WTC11 (cell line): ENCODE measurements around the gene TRIM59. TPM values are rescaled to one million over a fixed set of nuclear protein-coding genes. Genes with fewer than 3 reads are reported as not detected.

Experiments used
- ATAC-seq: fragments of 200-7000 bp; cut with Tn5 transposase; 2 replicates; pipeline ENCODE4 v1.10.0; 2021; ENCODE audit warnings: mild to moderate bottlenecking, moderate library complexity
- CTCF ChIA-PET: fragments of 300-600 bp; sonication (Branson Sonifier 250); formaldehyde crosslinking; loops from one replicate; lab custom pipeline; 2021; ENCODE audit warnings: antibody characterized with exemption; lab: Charles Lee
- POLR2A ChIA-PET: fragments of 350-600 bp; sonication (Branson Sonifier 250); formaldehyde crosslinking; loops from one replicate; lab custom pipeline; 2021; ENCODE audit warnings: antibody characterized with exemption; lab: Charles Lee
- DNase-seq: peaks from one replicate; pipeline ENCODE4 v3.0.0; 2021; ENCODE audit warnings: low spot score
- H3K27ac Mint-ChIP-seq: 2 replicates; pipeline ENCODE4 v1.8.0; 2021; ENCODE audit warnings: mixed read lengths
- H3K27me3 Mint-ChIP-seq: 2 replicates; pipeline ENCODE4 v1.8.0; 2021; ENCODE audit warnings: low read depth, mild to moderate bottlenecking, moderate library complexity, mixed read lengths
- H3K36me3 Mint-ChIP-seq: 2 replicates; pipeline ENCODE4 v1.8.0; 2021; ENCODE audit warnings: mixed read lengths
- H3K4me1 Mint-ChIP-seq: 2 replicates; pipeline ENCODE4 v1.8.0; 2022; ENCODE audit warnings: mixed read lengths
- H3K4me3 Mint-ChIP-seq: 2 replicates; pipeline ENCODE4 v1.8.0; 2021; ENCODE audit warnings: mild to moderate bottlenecking, moderate library complexity, mixed read lengths
- H3K9me3 Mint-ChIP-seq: 2 replicates; pipeline ENCODE4 v1.8.0; 2021; ENCODE audit warnings: mixed read lengths
- ELF4 ChIP-seq: sonication (generic); formaldehyde crosslinking; IDR thresholded peaks from 2 replicates; pipeline ENCODE4 v1.8.1; 2022; ENCODE audit warnings: low read depth, mild to moderate bottlenecking, moderate library complexity, missing genetic modification reagents
- GABPB1 ChIP-seq: sonication (generic); formaldehyde crosslinking; IDR thresholded peaks from 2 replicates; pipeline ENCODE4 v1.8.1; 2023; ENCODE audit warnings: mild to moderate bottlenecking, missing genetic modification reagents
- IRF2 ChIP-seq: sonication (generic); formaldehyde crosslinking; IDR thresholded peaks from 2 replicates; pipeline ENCODE4 v1.8.0; 2022; ENCODE audit warnings: low read depth, missing genetic modification reagents, borderline replicate concordance
- MXD4 ChIP-seq: fragments of 250-450 bp; sonication (Bioruptor Pico); IDR thresholded peaks from 2 replicates; pipeline ENCODE4 v1.8.0; 2021; ENCODE audit warnings: mild to moderate bottlenecking, moderate library complexity, borderline replicate concordance
- NFATC4 ChIP-seq: fragments of 250-450 bp; sonication (Bioruptor Pico); IDR thresholded peaks from 2 replicates; pipeline ENCODE4 v1.9.0; 2021; ENCODE audit warnings: mild to moderate bottlenecking
- NR2C2 ChIP-seq: sonication (generic); formaldehyde crosslinking; IDR thresholded peaks from 2 replicates; pipeline ENCODE4 v1.8.0; 2022; ENCODE audit warnings: mild to moderate bottlenecking, missing genetic modification reagents
- PRDM15 ChIP-seq: sonication (generic); formaldehyde crosslinking; IDR thresholded peaks from 2 replicates; pipeline ENCODE4 v1.8.0; 2022; ENCODE audit warnings: missing genetic modification reagents
- SMAD4 ChIP-seq: sonication (generic); formaldehyde crosslinking; IDR thresholded peaks from 2 replicates; pipeline ENCODE4 v1.8.0; 2022; ENCODE audit warnings: mild to moderate bottlenecking, missing genetic modification reagents
- STAT6 ChIP-seq: sonication (generic); formaldehyde crosslinking; conservative IDR thresholded peaks from 2 replicates; pipeline ENCODE4 v1.8.1; 2023; ENCODE audit warnings: mild to moderate bottlenecking, low read depth, missing genetic modification reagents, moderate library complexity
- TCF7 ChIP-seq: sonication (generic); formaldehyde crosslinking; IDR thresholded peaks from 2 replicates; pipeline ENCODE4 v1.8.0; 2022; ENCODE audit warnings: mild to moderate bottlenecking, low read depth, missing genetic modification reagents, moderate library complexity
- TEAD4 ChIP-seq: sonication (generic); formaldehyde crosslinking; IDR thresholded peaks from 2 replicates; pipeline ENCODE4 v1.8.0; 2022; ENCODE audit warnings: mild to moderate bottlenecking, missing genetic modification reagents
- ZBTB21 ChIP-seq: sonication (generic); formaldehyde crosslinking; IDR thresholded peaks from 2 replicates; pipeline ENCODE4 v1.8.1; 2023; ENCODE audit warnings: mild to moderate bottlenecking, missing genetic modification reagents, borderline replicate concordance
- ZNF121 ChIP-seq: sonication (generic); formaldehyde crosslinking; IDR thresholded peaks from 2 replicates; pipeline ENCODE4 v1.8.0; 2023; ENCODE audit warnings: missing genetic modification reagents
- ZNF317 ChIP-seq: sonication (generic); formaldehyde crosslinking; IDR thresholded peaks from 2 replicates; pipeline ENCODE4 v1.8.1; 2023; ENCODE audit warnings: low read depth, mild to moderate bottlenecking, moderate library complexity, missing genetic modification reagents, borderline replicate concordance
- total RNA-seq: library from RNA; stranded (reverse); gene quantifications from 3 replicates; pipeline ENCODE4 v1.2.3, GENCODE V29; 2021
- TF ChIP-seq, protein P1 (sequence below): fragments of 250-450 bp; sonication (Bioruptor Pico); IDR thresholded peaks from 2 replicates; pipeline ENCODE4 v1.9.0; 2021; ENCODE audit warnings: mild to moderate bottlenecking
- TF ChIP-seq, protein P2 (sequence below): sonication (generic); formaldehyde crosslinking; IDR thresholded peaks from 2 replicates; pipeline ENCODE4 v1.8.0; 2022; ENCODE audit warnings: mild to moderate bottlenecking, missing genetic modification reagents
- TF ChIP-seq, protein P3 (sequence below): sonication (generic); formaldehyde crosslinking; IDR thresholded peaks from 2 replicates; pipeline ENCODE4 v1.8.1; 2023; ENCODE audit warnings: mild to moderate bottlenecking, missing genetic modification reagents, moderate library complexity
- TF ChIP-seq, protein P4 (sequence below): sonication (generic); formaldehyde crosslinking; conservative IDR thresholded peaks from 2 replicates; pipeline ENCODE4 v1.8.1; 2022; ENCODE audit warnings: mild to moderate bottlenecking, missing genetic modification reagents

The TRIM59 gene
- total RNA-seq, 1 experiment from 2014 or later: 32.4 TPM

DNA sequence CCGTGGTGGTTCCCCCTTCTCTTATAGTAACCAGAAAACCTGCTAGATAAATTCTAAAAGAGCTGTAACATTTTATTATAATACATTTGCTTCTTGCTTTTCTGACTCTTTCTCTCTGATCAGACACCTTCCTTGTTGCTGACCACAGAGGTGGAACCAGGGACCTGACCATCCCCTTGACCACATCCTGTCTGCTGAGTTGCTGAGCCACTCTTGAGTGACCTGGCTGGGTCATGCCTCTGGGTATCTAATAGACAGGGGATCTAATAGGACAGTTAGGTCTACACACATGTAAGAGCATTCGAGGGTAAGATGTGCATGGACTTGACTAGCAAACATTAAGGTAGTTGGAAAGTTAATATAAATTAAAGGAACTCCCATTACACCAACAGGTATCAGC is 22.8 kb upstream of the TRIM59 start:
- ChIA-PET POLR2A (no interaction called here), CTCF (no interaction called here)
- no peak for ATAC-seq
- TF ChIP-seq, protein P1, sequence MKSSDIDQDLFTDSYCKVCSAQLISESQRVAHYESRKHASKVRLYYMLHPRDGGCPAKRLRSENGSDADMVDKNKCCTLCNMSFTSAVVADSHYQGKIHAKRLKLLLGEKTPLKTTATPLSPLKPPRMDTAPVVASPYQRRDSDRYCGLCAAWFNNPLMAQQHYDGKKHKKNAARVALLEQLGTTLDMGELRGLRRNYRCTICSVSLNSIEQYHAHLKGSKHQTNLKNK: no peak
- TF ChIP-seq ELF4 (no peak), TEAD4 (CRISPR knock-in tag) (no peak), ZNF121 (CRISPR knock-in tag) (no peak), MXD4 (CRISPR knock-in tag) (no peak), ZNF317 (CRISPR knock-in tag) (no peak), NR2C2 (CRISPR knock-in tag) (no peak), GABPB1 (no peak), PRDM15 (no peak), ZBTB21 (no peak), TCF7 (CRISPR knock-in tag) (no peak), STAT6 (CRISPR knock-in tag) (no peak), SMAD4 (CRISPR knock-in tag) (no peak), IRF2 (CRISPR knock-in tag) (no peak), NFATC4 (CRISPR knock-in tag) (no peak)
- TF ChIP-seq, protein P2, sequence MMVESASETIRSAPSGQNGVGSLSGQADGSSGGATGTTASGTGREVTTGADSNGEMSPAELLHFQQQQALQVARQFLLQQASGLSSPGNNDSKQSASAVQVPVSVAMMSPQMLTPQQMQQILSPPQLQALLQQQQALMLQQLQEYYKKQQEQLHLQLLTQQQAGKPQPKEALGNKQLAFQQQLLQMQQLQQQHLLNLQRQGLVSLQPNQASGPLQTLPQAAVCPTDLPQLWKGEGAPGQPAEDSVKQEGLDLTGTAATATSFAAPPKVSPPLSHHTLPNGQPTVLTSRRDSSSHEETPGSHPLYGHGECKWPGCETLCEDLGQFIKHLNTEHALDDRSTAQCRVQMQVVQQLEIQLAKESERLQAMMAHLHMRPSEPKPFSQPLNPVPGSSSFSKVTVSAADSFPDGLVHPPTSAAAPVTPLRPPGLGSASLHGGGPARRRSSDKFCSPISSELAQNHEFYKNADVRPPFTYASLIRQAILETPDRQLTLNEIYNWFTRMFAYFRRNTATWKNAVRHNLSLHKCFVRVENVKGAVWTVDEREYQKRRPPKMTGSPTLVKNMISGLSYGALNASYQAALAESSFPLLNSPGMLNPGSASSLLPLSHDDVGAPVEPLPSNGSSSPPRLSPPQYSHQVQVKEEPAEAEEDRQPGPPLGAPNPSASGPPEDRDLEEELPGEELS (CRISPR knock-in tag): no peak
- TF ChIP-seq, protein P3, sequence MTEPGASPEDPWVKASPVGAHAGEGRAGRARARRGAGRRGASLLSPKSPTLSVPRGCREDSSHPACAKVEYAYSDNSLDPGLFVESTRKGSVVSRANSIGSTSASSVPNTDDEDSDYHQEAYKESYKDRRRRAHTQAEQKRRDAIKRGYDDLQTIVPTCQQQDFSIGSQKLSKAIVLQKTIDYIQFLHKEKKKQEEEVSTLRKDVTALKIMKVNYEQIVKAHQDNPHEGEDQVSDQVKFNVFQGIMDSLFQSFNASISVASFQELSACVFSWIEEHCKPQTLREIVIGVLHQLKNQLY (CRISPR knock-in tag): no peak
- TF ChIP-seq, protein P4, sequence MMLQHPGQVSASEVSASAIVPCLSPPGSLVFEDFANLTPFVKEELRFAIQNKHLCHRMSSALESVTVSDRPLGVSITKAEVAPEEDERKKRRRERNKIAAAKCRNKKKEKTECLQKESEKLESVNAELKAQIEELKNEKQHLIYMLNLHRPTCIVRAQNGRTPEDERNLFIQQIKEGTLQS (CRISPR knock-in tag): no peak
- Mint-ChIP-seq H3K36me3 (peaks cover 20% of the 10 kb centered on the region), H3K4me3 (no peak overlapping the region), H3K4me1 (no peaks in the 10 kb centered on the region), H3K27me3 (peaks cover 7% of the 10 kb centered on the region), H3K27ac (no peak overlapping the region), H3K9me3 (peaks cover 23% of the 10 kb centered on the region)
- DNase-seq: no peak
